ENCODE data around the gene PUM1. TPM values are rescaled to one million over a fixed set of nuclear protein-coding genes. Genes with fewer than 3 reads are reported as not detected.
A peak's percentile ranks its signal among the peaks of the same experiment; 100 is the strongest.

The PUM1 gene
- total and polyA plus RNA-seq, 10 donors: 14.9 to 122 (median 82.5) TPM

GRCh38 chr1:30898031-30898815 lies 167.3 kb downstream of the PUM1 start:
- WGBS, 5 donors: 83 to 91% (median 85%) methylated on average over 8 to 10 of the region's 10 CpGs
- Histone ChIP-seq H3K4me3 (no peak overlapping the region), H3K27me3 (replicated peaks in 1 of 7) (peaks cover 0 to 6% (median 0%) of the 10 kb centered on the region in 7 donors), H3K36me3 (peaks cover 0 to 5% (median 0%) of the 10 kb centered on the region in 6 donors), H3K4me1 (peaks cover 11 to 88% (median 42%) of the 10 kb centered on the region in 6 donors), H3K27ac (peak overlapping the region in 1 of 8 donors; percentile 36), H3K9me3 (no peaks in the 10 kb centered on the region)
- no peak for TF ChIP-seq POLR2A (IDR thresholded peaks at IDR 0.05)
- peak in 1 of 3 donors; percentile 15 for TF ChIP-seq POLR2AphosphoS5 (IDR thresholded peaks at IDR 0.05)
- intact Hi-C loops (cut with DNase I; ENCODE audit: low total_unique reads): no loop called here
- DNase-seq: peak; percentile 61

GRCh38 chr1:30896905-30897304 lies 168.6 kb downstream of the PUM1 start:
- Histone ChIP-seq H3K36me3 (peaks cover 0 to 5% (median 0%) of the 10 kb centered on the region in 6 donors), H3K4me1 (peaks cover 8 to 88% (median 37%) of the 10 kb centered on the region in 6 donors), H3K27ac (peak overlapping the region in 1 of 8 donors; percentile 42), H3K4me3 (no peak overlapping the region), H3K9me3 (no peaks in the 10 kb centered on the region), H3K27me3 (replicated peaks in 1 of 7) (peaks cover 0 to under 1% (median 0%) of the 10 kb centered on the region in 7 donors)
- DNase-seq: no peak
- TF ChIP-seq POLR2AphosphoS5 (IDR thresholded peaks at IDR 0.05) (peak in 1 of 3 donors; percentile 11), POLR2A (IDR thresholded peaks at IDR 0.05) (no peak), CTCF (IDR thresholded peaks at IDR 0.05 in 8 of 11, conservative IDR thresholded peaks at IDR 0.05 in 3 of 11) (no peak)
- WGBS, 5 donors: 76 to 91% (median 87%) methylated on average over 2 of the region's 2 CpGs
- intact Hi-C loops (cut with DNase I; ENCODE audit: low total_unique reads): no loop called here

GRCh38 chr1:30895944-30896660 lies 169.4 kb downstream of the PUM1 start:
- H3K4me3 ChIP-seq: no peak overlapping the region
- intact Hi-C loops (cut with DNase I; ENCODE audit: low total_unique reads): no loop called here
- H3K27me3 ChIP-seq (replicated peaks in 1 of 7): no peaks in the 10 kb centered on the region
- WGBS, 5 donors: 60 to 73% (median 65%) methylated on average over 6 of the region's 6 CpGs
- DNase-seq: no peak
- peaks cover 5 to 88% (median 37%) of the 10 kb centered on the region in 6 donors for H3K4me1 ChIP-seq
- H3K27ac ChIP-seq: peak overlapping the region in 3 of 8 donors; percentile 21 to 42 (median 39)
- TF ChIP-seq CTCF (IDR thresholded peaks at IDR 0.05 in 8 of 11, conservative IDR thresholded peaks at IDR 0.05 in 3 of 11): no peak
- no peak for TF ChIP-seq POLR2AphosphoS5 (IDR thresholded peaks at IDR 0.05)
- TF ChIP-seq POLR2A (IDR thresholded peaks at IDR 0.05): no peak
- no peaks in the 10 kb centered on the region for H3K9me3 ChIP-seq
- peaks cover 0 to 2% (median 0%) of the 10 kb centered on the region in 6 donors for H3K36me3 ChIP-seq

- no peaks in the 10 kb centered on the region for H3K9me3 ChIP-seq
- 40 to 59% (median 56%) methylated on average over 6 of the region's 6 CpGs for WGBS, 5 donors
Measured at GRCh38 chr1:30895382-30895943, 170.1 kb downstream of the PUM1 start.

More at GRCh38 chr1:30895382-30895943, 170.1 kb downstream of the PUM1 start:
- no peak for TF ChIP-seq POLR2A (IDR thresholded peaks at IDR 0.05)
- TF ChIP-seq POLR2AphosphoS5 (IDR thresholded peaks at IDR 0.05): no peak
- no peak for TF ChIP-seq CTCF (IDR thresholded peaks at IDR 0.05 in 8 of 11, conservative IDR thresholded peaks at IDR 0.05 in 3 of 11)
- no peaks in the 10 kb centered on the region for H3K36me3 ChIP-seq
- peaks cover 10 to 88% (median 39%) of the 10 kb centered on the region in 6 donors for H3K4me1 ChIP-seq
- H3K4me3 ChIP-seq: no peak overlapping the region
- peak overlapping the region in 4 of 8 donors; percentile 21 to 42 (median 36) for H3K27ac ChIP-seq
- H3K27me3 ChIP-seq (replicated peaks in 1 of 7): no peaks in the 10 kb centered on the region
- DNase-seq: no peak
- intact Hi-C loops (cut with DNase I; ENCODE audit: low total_unique reads): no loop called here
